ENCODE data around the gene NPFFR1.

Gene NPFFR1

DNA sequence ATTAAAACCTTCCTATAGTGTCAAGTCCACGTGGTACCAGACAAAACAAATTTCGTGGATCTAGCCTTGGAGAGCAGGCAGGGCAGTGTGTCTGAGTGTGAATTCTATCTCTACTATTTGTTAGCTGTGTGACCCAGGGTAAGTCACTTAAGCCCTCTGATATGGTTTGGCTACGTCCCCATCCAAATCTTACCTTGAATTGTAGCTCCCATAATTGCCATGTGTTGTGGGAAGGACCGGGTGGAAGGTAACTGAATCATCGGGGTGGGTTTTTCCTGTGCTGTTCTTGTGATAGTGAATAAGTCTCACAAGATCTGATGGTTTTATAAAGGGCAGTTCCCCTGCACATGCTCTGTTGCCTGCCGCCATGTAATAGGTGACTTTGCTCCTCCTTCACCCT is 2.8 kb upstream of the NPFFR1 start:
- H3K4me1 ChIP-seq (ENCODE audit: control insufficient read depth, insufficient read depth, low read length) = no peaks in the 10 kb centered on the region

DNA sequence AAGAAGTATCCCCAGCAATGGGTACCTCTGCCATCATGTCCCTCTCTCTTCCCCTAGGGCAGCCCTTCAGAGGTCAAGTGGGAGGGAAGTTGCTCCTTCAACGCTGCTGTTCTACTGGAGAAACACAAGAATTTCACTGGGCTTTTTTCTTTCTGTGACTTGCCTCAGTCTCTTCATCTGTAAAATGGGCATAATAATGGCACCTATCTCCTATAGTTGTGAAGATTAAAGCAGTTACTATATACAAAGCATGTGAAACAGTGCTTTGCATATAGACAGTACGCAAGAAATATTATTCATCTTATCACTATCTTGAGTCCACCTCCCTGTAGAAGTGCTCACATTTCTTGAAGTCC is 1.6 kb upstream of the NPFFR1 start:
- no peak overlapping the region for H3K27ac ChIP-seq (ENCODE audit: extremely low read depth, low read depth, low read length)
- ChIA-PET POLR2A (no interaction called here), CTCF (no interaction called here)
- H3K36me3 ChIP-seq (ENCODE audit: control insufficient read depth in 2 of 2, insufficient read depth in 1 of 2, low read length in 2 of 2) = no peaks in the 10 kb centered on the region
- TF ChIP-seq, protein P1, sequence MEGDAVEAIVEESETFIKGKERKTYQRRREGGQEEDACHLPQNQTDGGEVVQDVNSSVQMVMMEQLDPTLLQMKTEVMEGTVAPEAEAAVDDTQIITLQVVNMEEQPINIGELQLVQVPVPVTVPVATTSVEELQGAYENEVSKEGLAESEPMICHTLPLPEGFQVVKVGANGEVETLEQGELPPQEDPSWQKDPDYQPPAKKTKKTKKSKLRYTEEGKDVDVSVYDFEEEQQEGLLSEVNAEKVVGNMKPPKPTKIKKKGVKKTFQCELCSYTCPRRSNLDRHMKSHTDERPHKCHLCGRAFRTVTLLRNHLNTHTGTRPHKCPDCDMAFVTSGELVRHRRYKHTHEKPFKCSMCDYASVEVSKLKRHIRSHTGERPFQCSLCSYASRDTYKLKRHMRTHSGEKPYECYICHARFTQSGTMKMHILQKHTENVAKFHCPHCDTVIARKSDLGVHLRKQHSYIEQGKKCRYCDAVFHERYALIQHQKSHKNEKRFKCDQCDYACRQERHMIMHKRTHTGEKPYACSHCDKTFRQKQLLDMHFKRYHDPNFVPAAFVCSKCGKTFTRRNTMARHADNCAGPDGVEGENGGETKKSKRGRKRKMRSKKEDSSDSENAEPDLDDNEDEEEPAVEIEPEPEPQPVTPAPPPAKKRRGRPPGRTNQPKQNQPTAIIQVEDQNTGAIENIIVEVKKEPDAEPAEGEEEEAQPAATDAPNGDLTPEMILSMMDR (tag by site-specific recombination; IDR thresholded peaks at IDR 0.05) = no peak
- no peak for TF ChIP-seq KLF10 (tag by site-specific recombination; IDR thresholded peaks at IDR 0.05)
- TF ChIP-seq MYNN (tag by site-specific recombination; IDR thresholded peaks at IDR 0.05; ENCODE audit: borderline replicate concordance) = no peak
- no peaks in the 10 kb centered on the region for H3K9me3 ChIP-seq (ENCODE audit: control insufficient read depth, insufficient read depth, low read depth, low read length)
- H3K4me1 ChIP-seq (ENCODE audit: control insufficient read depth, insufficient read depth, low read length) = no peaks in the 10 kb centered on the region
- no peak overlapping the region for H3K4me3 ChIP-seq (ENCODE audit: low read depth, low read length)

More for the DNA sequence above, 2.8 kb upstream of the NPFFR1 start:
- H3K9me3 ChIP-seq (ENCODE audit: control insufficient read depth, insufficient read depth, low read depth, low read length) = no peaks in the 10 kb centered on the region
- no peak overlapping the region for H3K4me3 ChIP-seq (ENCODE audit: low read depth, low read length)
- ChIA-PET CTCF (no interaction called here), POLR2A (no interaction called here)
- TF ChIP-seq ZNF239 (tag by site-specific recombination; IDR thresholded peaks at IDR 0.05) (no peak), ZNF585B (tag by site-specific recombination; IDR thresholded peaks at IDR 0.05) (no peak), MEIS1 (CRISPR knock-in tag; IDR thresholded peaks at IDR 0.05; ENCODE audit: borderline replicate concordance) (no peak), PRDM1 (tag by site-specific recombination; IDR thresholded peaks at IDR 0.05) (no peak), ZNF223 (tag by site-specific recombination; IDR thresholded peaks at IDR 0.05) (no peak), ZNF660 (tag by site-specific recombination; IDR thresholded peaks at IDR 0.05) (no peak)
- TF ChIP-seq, protein P2, sequence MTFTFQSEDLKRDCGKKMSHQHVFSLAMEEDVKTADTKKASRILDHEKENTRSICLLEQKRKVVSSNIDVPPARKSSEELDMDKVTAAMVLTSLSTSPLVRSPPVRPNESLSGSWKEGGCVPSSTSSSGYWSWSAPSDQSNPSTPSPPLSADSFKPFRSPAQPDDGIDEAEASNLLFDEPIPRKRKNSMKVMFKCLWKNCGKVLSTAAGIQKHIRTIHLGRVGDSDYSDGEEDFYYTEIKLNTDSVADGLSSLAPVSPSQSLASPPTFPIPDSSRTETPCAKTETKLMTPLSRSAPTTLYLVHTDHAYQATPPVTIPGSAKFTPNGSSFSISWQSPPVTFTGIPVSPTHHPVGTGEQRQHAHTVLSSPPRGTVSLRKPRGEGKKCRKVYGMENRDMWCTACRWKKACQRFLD (tag by site-specific recombination; IDR thresholded peaks at IDR 0.05) = no peak
- TF ChIP-seq, protein P3, sequence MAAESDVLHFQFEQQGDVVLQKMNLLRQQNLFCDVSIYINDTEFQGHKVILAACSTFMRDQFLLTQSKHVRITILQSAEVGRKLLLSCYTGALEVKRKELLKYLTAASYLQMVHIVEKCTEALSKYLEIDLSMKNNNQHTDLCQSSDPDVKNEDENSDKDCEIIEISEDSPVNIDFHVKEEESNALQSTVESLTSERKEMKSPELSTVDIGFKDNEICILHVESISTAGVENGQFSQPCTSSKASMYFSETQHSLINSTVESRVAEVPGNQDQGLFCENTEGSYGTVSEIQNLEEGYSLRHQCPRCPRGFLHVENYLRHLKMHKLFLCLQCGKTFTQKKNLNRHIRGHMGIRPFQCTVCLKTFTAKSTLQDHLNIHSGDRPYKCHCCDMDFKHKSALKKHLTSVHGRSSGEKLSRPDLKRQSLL (tag by site-specific recombination; IDR thresholded peaks at IDR 0.05) = no peak
- no peaks in the 10 kb centered on the region for H3K36me3 ChIP-seq (ENCODE audit: control insufficient read depth in 2 of 2, insufficient read depth in 1 of 2, low read length in 2 of 2)
- H3K27ac ChIP-seq (ENCODE audit: extremely low read depth, low read depth, low read length) = no peak overlapping the region

DNA sequence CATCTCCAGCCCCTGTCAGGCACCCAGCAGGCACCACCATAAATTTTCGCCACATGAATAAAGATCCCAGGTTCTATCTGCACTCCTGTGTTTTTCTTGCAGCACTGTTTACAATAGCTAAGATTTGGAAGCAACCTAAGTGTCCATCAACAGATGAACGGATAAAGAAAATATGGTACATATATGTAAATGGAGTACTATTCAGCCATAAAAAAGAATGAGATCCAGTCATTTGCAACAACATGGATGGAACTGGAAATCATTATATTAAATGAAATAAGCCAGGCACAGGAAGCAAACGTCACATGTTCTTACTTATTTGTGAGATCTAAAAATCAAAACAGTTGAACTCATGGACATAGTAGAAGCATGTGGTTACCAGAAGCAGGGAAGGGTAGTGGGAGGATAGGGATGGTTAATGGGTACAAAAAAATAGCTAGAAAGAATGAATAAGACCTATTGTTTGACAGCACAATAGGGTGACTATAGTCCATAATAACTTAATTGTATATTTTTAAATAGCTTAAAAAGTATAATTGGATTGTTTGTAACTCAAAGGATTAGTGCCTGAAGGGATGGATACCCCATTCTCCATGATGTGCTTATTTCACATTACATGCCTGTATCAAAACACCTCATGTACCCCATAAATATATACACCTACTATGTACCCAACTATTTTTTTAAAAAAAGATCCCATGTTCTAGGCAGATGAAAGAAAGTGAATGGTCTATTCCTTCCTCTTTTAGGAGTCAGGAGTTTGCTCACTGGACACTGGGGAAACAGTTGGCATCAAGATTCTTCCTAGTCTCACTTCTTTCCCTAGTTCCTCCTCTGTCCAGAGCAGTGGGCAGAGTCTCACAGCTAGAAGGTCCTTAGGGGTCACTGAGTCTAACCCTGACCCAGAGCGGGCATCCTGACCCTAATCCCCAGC is 1.0 kb upstream of the NPFFR1 start:
- peak; percentile 88 for TF ChIP-seq ZNF146 (tag by site-specific recombination; IDR thresholded peaks at IDR 0.05)
- TF ChIP-seq ZBTB48 (tag by site-specific recombination; IDR thresholded peaks at IDR 0.05) = no peak
- Histone ChIP-seq H3K27ac (ENCODE audit: extremely low read depth, low read depth, low read length) (no peak overlapping the region), H3K4me3 (ENCODE audit: low read depth, low read length) (no peak overlapping the region), H3K9me3 (ENCODE audit: control insufficient read depth, insufficient read depth, low read depth, low read length) (no peaks in the 10 kb centered on the region), H3K36me3 (ENCODE audit: control insufficient read depth in 2 of 2, insufficient read depth in 1 of 2, low read length in 2 of 2) (no peaks in the 10 kb centered on the region), H3K4me1 (ENCODE audit: control insufficient read depth, insufficient read depth, low read length) (no peaks in the 10 kb centered on the region)
- CTCF ChIA-PET = interaction anchor here (0.7 to 1.3 kb wide), 4 partner anchors 12 to 81 kb away, joined by 3 to 7 read pairs (median 4); no protein-coding TSS in a partner anchor
- POLR2A ChIA-PET = no interaction called here

GRCh38 chr10:70283071-70283444 is 746 bp downstream of the NPFFR1 start:
- no peaks in the 10 kb centered on the region; a peak in 1 of 3 replicates for H3K36me3 ChIP-seq (ENCODE audit: control insufficient read depth in 2 of 2, insufficient read depth in 1 of 2, low read length in 2 of 2)
- no peak overlapping the region for H3K27ac ChIP-seq (ENCODE audit: extremely low read depth, low read depth, low read length)
- H3K4me3 ChIP-seq (ENCODE audit: low read depth, low read length) = no peak overlapping the region
- ChIA-PET CTCF (no interaction called here), POLR2A (no interaction called here)
- H3K9me3 ChIP-seq (ENCODE audit: control insufficient read depth, insufficient read depth, low read depth, low read length) = no peaks in the 10 kb centered on the region
- H3K4me1 ChIP-seq (ENCODE audit: control insufficient read depth, insufficient read depth, low read length) = no peaks in the 10 kb centered on the region
- TF ChIP-seq ZSCAN4 (tag by site-specific recombination; IDR thresholded peaks at IDR 0.05) = peak; percentile 69
- no peak for TF ChIP-seq ZFP3 (tag by site-specific recombination; IDR thresholded peaks at IDR 0.05; ENCODE audit: low read depth)
- TF ChIP-seq ZNF37A (tag by site-specific recombination; IDR thresholded peaks at IDR 0.05) = no peak
- TF ChIP-seq, protein P4, sequence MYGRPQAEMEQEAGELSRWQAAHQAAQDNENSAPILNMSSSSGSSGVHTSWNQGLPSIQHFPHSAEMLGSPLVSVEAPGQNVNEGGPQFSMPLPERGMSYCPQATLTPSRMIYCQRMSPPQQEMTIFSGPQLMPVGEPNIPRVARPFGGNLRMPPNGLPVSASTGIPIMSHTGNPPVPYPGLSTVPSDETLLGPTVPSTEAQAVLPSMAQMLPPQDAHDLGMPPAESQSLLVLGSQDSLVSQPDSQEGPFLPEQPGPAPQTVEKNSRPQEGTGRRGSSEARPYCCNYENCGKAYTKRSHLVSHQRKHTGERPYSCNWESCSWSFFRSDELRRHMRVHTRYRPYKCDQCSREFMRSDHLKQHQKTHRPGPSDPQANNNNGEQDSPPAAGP (tag by site-specific recombination; IDR thresholded peaks at IDR 0.05) = no peak
- TF ChIP-seq ZNF596 (tag by site-specific recombination; IDR thresholded peaks at IDR 0.05) = peak; percentile 68; the same call in 1 of the 2 replicates
- TF ChIP-seq ZNF311 (tag by site-specific recombination; IDR thresholded peaks at IDR 0.05; ENCODE audit: borderline replicate concordance) = no peak

Measured in HEK293 (cell line).